HepG2 (cell line): ENCODE data around the gene SURF6. TPM values are rescaled to one million over a fixed set of nuclear protein-coding genes. Genes with fewer than 3 reads are reported as not detected.

Experiments used
- ATAC-seq: fragments of 200-7000 bp; cut with Tn5 transposase; 3 replicates; pipeline ENCODE4 v1.9.1; 2020; ENCODE audit warnings: mild to moderate bottlenecking, moderate library complexity
- BruUV-seq: library from RNA; stranded (reverse); fragments of 400-500 nt; replicated peaks from 2 replicates; lab custom pipeline; 2021; lab: Mats Ljungman, UMichigan
- CTCF ChIA-PET: fragments of 300-600 bp; formaldehyde crosslinking; extraction: SDS; loops from one replicate; lab custom pipeline; 2021; ENCODE audit warnings: low total read pairs, inconsistent platforms, low intra/inter-chr PET ratio; lab: Yijun Ruan, JAX
- POLR2A ChIA-PET: fragments of 350-600 bp; sonication (Branson Sonifier 250); formaldehyde crosslinking; loops from one replicate; lab custom pipeline; 2020; ENCODE audit warnings: antibody characterized with exemption, inconsistent platforms; lab: Yijun Ruan, JAX
- DNase-seq: peaks from one replicate; pipeline ENCODE4 v3.0.0-alpha.2; 2015; ENCODE audit warnings: low spot score
- FAIRE-seq: peaks from 3 replicates; lab custom pipeline; 2011; peaks lifted over from hg19 to GRCh38; lab: Jason Lieb, UNC
- H2AFZ ChIP-seq: one replicate; pipeline ENCODE4 v1.6.1; 2011; ENCODE audit warnings: low read length, inconsistent platforms
- H3K27ac ChIP-seq: fragments of 300-600 bp; 3 replicates; pipeline ENCODE4 v1.8.0; 2011; ENCODE audit warnings: mixed run types, mild to moderate bottlenecking, mixed read lengths, low read length, inconsistent platforms; ENCODE audit not compliant: insufficient read depth; ENCODE audit errors: extremely low read length
- H3K27me3 ChIP-seq, 2 experiments: fragments of 200-600 bp in 1 of 2; 2 replicates in 1 of 2; 3 replicates in 1 of 2; pipeline versions ENCODE4 v1.6.0 to v1.8.0; 2011; ENCODE audit warnings: low read length in 2 of 2, mild to moderate bottlenecking in 2 of 2, moderate library complexity in 2 of 2, inconsistent platforms in 1 of 2; ENCODE audit not compliant: insufficient read depth in 2 of 2, control insufficient read depth in 1 of 2
- H3K36me3 ChIP-seq, 2 experiments: fragments of 200-600 bp in 1 of 2; replicated peaks in 1 of 2; 2 replicates in 1 of 2; 3 replicates in 1 of 2; pipeline versions ENCODE4 v1.5.1 to v1.8.0; 2011; ENCODE audit warnings: low read length in 2 of 2, inconsistent platforms in 1 of 2; ENCODE audit not compliant: insufficient read depth in 2 of 2, control insufficient read depth in 1 of 2
- H3K4me1 ChIP-seq: 2 replicates; pipeline ENCODE4 v1.5.1; 2012; ENCODE audit warnings: low read length, inconsistent platforms; ENCODE audit not compliant: insufficient read depth
- H3K4me2 ChIP-seq: 2 replicates; pipeline ENCODE4 v1.6.0; 2011; ENCODE audit warnings: low read depth, low read length, inconsistent platforms
- H3K4me3 ChIP-seq, 3 experiments: fragments of 200-600 bp in 1 of 3; sonication (generic), shearing (Covaris generic) in 1 of 3; replicated peaks in 1 of 3; 2 replicates each; pipeline ENCODE4 v1.5.1; 2011 to 2016; ENCODE audit warnings: low read length in 3 of 3, inconsistent platforms in 2 of 3, low read depth in 2 of 3, mild to moderate bottlenecking in 2 of 3, control low read depth in 1 of 3, mixed read lengths in 1 of 3; ENCODE audit not compliant: insufficient read depth in 1 of 3
- H3K79me2 ChIP-seq: one replicate; pipeline ENCODE4 v1.6.1; 2011; ENCODE audit warnings: low read length, inconsistent platforms; ENCODE audit not compliant: insufficient read depth
- H3K9ac ChIP-seq: 2 replicates; pipeline ENCODE4 v1.6.0; 2011; ENCODE audit warnings: mild to moderate bottlenecking, low read depth, low read length, inconsistent platforms; ENCODE audit not compliant: insufficient read depth
- H3K9me3 ChIP-seq: 2 replicates; pipeline ENCODE4 v1.5.1; 2012; ENCODE audit warnings: mild to moderate bottlenecking, low read length
- H4K20me1 ChIP-seq: 2 replicates; pipeline ENCODE4 v1.6.0; 2011; ENCODE audit warnings: inconsistent platforms, mild to moderate bottlenecking, low read length, moderate library complexity; ENCODE audit not compliant: insufficient read depth
- ARHGAP35 ChIP-seq: sonication (generic); formaldehyde crosslinking; IDR thresholded peaks from 2 replicates; pipeline ENCODE4 v1.9.0; 2022; ENCODE audit warnings: mild to moderate bottlenecking, inconsistent platforms, moderate library complexity, missing genetic modification reagents, borderline replicate concordance
- HHEX ChIP-seq: IDR thresholded peaks from 2 replicates; pipeline ENCODE4 v1.6.1; 2016; ENCODE audit warnings: control low read depth
- HNRNPL ChIP-seq: fragments of 200-400 bp; formaldehyde crosslinking; IDR thresholded peaks from 2 replicates; pipeline ENCODE4 v1.6.1; 2017; ENCODE audit warnings: mild to moderate bottlenecking, low read depth, low read length
- MED13 ChIP-seq: sonication (generic); formaldehyde crosslinking; IDR thresholded peaks from 2 replicates; pipeline ENCODE4 v1.5.0; 2020; ENCODE audit warnings: missing genetic modification reagents
- MTF1 ChIP-seq: sonication (generic); formaldehyde crosslinking; IDR thresholded peaks from 2 replicates; pipeline ENCODE4 v1.5.0; 2020; ENCODE audit warnings: missing genetic modification reagents
- NRL ChIP-seq: sonication (generic); formaldehyde crosslinking; IDR thresholded peaks from 2 replicates; pipeline ENCODE4 v1.5.0; 2020; ENCODE audit warnings: missing genetic modification reagents, mild to moderate bottlenecking, moderate library complexity, borderline replicate concordance
- PHB2 ChIP-seq: fragments of 450-650 bp; IDR thresholded peaks from 2 replicates; pipeline ENCODE4 v1.6.1; 2018; ENCODE audit not compliant: partially characterized antibody
- POLR2AphosphoS5 ChIP-seq: IDR thresholded peaks from 2 replicates; pipeline ENCODE4 v1.6.1; 2012; ENCODE audit warnings: low read depth, low read length
- RBFOX2 ChIP-seq: fragments of 200-400 bp; formaldehyde crosslinking; IDR thresholded peaks from 2 replicates; pipeline ENCODE4 v1.6.1; 2017; ENCODE audit warnings: low read depth, mild to moderate bottlenecking, low read length
- RFX3 ChIP-seq: IDR thresholded peaks from 2 replicates; pipeline ENCODE4 v1.6.1; 2016; ENCODE audit warnings: missing biosample characterization, missing genetic modification reagents
- TOPORS ChIP-seq: sonication (generic); formaldehyde crosslinking; IDR thresholded peaks from 2 replicates; pipeline ENCODE4 v1.8.0; 2023; ENCODE audit warnings: mild to moderate bottlenecking, missing genetic modification reagents
- ZIK1 ChIP-seq: sonication (generic); formaldehyde crosslinking; IDR thresholded peaks from 2 replicates; pipeline ENCODE4 v1.5.0; 2020; ENCODE audit warnings: mild to moderate bottlenecking, low read depth, missing genetic modification reagents, borderline replicate concordance
- ZNF124 ChIP-seq: sonication (generic); formaldehyde crosslinking; IDR thresholded peaks from 2 replicates; pipeline ENCODE4 v1.4.0; 2020; ENCODE audit warnings: missing genetic modification reagents
- ZNF251 ChIP-seq: sonication (generic); formaldehyde crosslinking; IDR thresholded peaks from 2 replicates; pipeline ENCODE4 v1.9.0; 2021; ENCODE audit warnings: mild to moderate bottlenecking, missing genetic modification reagents
- ZNF773 ChIP-seq: sonication (generic); formaldehyde crosslinking; IDR thresholded peaks from 2 replicates; pipeline ENCODE4 v1.4.0; 2020; ENCODE audit warnings: missing genetic modification reagents, borderline replicate concordance
- ZSCAN20 ChIP-seq: sonication (generic); formaldehyde crosslinking; IDR thresholded peaks from 2 replicates; pipeline ENCODE4 v1.4.0; 2020; ENCODE audit warnings: missing genetic modification reagents, mild to moderate bottlenecking, borderline replicate concordance
- WGBS: methylation state at CpG from one replicate; pipeline ENCODE4 v1.1.6; 2017; ENCODE audit warnings: low lambda C conversion rate; 5-methylcytosine and 5-hydroxymethylcytosine counted together
- in situ Hi-C: cut with HindIII; loops from 2 replicates; pipeline ENCODE4 v1.10.0; 2017; ENCODE audit warnings: low pct_unique_long_range_greater_than_20kb; ENCODE audit not compliant: extremely low pct_ligation_motif_present
- intact Hi-C: fragments of 100-400 bp; cut with micrococcal nuclease; formaldehyde crosslinking; loops from one replicate; pipeline ENCODE4 v1.10.0; 2022; ENCODE audit not compliant: unreplicated experiment
- polyA plus RNA-seq, 8 experiments: library from polyadenylated mRNA; depleted of rRNA in 3 of 8; stranded (reverse) in 7 of 8; unstranded in 1 of 8; fragments of >200 nt; fragmentation: Illumina TruSeq in 4 of 8; extraction: Trizol in 4 of 8; gene quantifications; 2 replicates each; pipeline versions ENCODE4 v1.2.1 to v1.2.3, GENCODE V29; 2011 to 2016; ENCODE audit warnings: low read depth in 4 of 8, missing spikeins in 1 of 8, mixed read lengths in 1 of 8; ENCODE audit not compliant: insufficient read depth in 1 of 8
- total RNA-seq, 5 experiments: library from RNA; depleted of rRNA; stranded (reverse); fragments of >200 nt; fragmentation: Illumina TruSeq; extraction: Trizol; gene quantifications; 2 replicates each; pipeline ENCODE4 v1.2.3, GENCODE V29; 2016; ENCODE audit warnings: low read depth in 1 of 5
- TF ChIP-seq, protein P1 (sequence below): fragments of 450-650 bp; IDR thresholded peaks from 2 replicates; pipeline ENCODE4 v1.6.1; 2017; ENCODE audit warnings: mild to moderate bottlenecking

The SURF6 gene
- total and polyA plus RNA-seq, 2 of the 13 experiments (the other 11 are each of a cell fraction or from before 2014, with no cell fraction given), result 5.9 to 14.7 TPM

DNA sequence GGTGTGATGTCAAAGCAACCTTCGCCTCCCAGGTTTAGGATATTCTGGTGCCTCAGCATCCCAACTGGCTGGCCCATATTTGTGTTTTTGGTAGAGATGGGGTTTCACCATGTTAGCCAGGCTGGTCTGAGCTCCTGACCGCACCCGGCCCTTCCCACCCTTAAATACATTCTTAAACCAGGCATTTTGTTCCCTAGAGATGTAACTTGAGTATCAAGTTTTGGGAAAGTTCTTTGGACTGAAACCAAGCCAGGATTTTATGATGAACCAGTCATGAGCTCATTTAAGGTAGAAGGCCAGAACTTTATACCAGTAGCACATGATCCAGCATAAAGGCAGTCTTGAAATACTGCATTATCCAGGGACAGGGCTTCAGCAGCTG, 15.5 kb upstream of the SURF6 start:
- no peaks in the 10 kb centered on the region; a peak in 1 of 5 replicates for H3K27me3 ChIP-seq
- no peaks in the 10 kb centered on the region for H3K9me3 ChIP-seq
- H3K36me3 ChIP-seq, result peaks cover 18 to 43% of the 10 kb centered on the region in 2 experiments
- peaks cover 19% of the 10 kb centered on the region for H4K20me1 ChIP-seq
- H3K4me2 ChIP-seq, result no peak overlapping the region
- CTCF ChIA-PET, result no interaction called here
- 0 out of 2 replicates have a peak, but pooled peaks have one; percentile 7 for TF ChIP-seq HNRNPL
- peak; percentile 11; the same call in 1 of the 2 replicates for TF ChIP-seq POLR2AphosphoS5
- TF ChIP-seq PHB2, result no peak
- TF ChIP-seq ARHGAP35 (CRISPR knock-in tag), result no peak
- 0 out of 2 replicates have a peak, but pooled peaks have one; percentile 25 for TF ChIP-seq MED13
- TF ChIP-seq ZNF773 (CRISPR knock-in tag), result no peak
- ATAC-seq (no peak), DNase-seq (no peak), FAIRE-seq (no peak)
- no peak overlapping the region for H3K9ac ChIP-seq
- in situ Hi-C loops (no loop called here), intact Hi-C loops (no loop called here)
- 100% methylated on average over 3 of the region's 3 CpGs for WGBS
- H2AFZ ChIP-seq, result no peak overlapping the region
- H3K79me2 ChIP-seq, result peaks cover 38% of the 10 kb centered on the region
- no TSS peak for BruUV-seq
- peaks cover 40% of the 10 kb centered on the region for H3K4me1 ChIP-seq
- no peak overlapping the region for H3K4me3 ChIP-seq
- H3K27ac ChIP-seq, result no peak overlapping the region
- POLR2A ChIA-PET, result interaction anchor here (1.6 kb wide), 1 partner anchor 321 kb away, joined by 6 read pairs; the partner anchor contains the start of gene GTF3C5

DNA sequence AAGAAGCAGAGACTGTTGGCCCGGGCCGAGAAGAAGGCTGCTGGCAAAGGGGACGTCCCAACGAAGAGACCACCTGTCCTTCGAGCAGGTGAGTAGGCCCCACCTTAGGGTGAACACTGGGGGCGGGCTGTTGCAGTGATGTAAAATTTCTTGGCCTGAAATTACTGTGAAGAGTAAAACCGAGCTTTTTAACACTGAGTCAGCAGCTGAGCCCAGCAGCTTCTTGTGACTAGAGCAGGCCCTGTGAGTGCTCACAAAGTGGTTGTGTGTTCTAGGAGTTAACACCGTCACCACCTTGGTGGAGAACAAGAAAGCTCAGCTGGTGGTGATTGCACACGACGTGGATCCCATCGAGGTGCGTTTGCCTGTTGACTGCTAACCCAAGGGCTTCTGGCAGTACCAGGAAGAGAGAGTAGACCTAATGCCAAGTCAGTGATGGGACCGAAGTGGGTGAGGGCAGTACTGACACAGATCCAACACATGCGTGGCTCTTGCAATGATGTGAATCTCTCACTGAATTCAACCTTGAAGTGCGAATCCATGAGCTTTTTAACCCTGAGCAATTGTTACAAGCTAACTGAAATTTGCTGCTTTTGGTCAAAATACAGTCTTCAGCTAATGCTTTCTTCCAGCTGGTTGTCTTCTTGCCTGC, 14.1 kb upstream of the SURF6 start:
- H3K4me3 ChIP-seq, result peak overlapping the region in 1 of 3 experiments; percentile 100; a peak in 1 of 6 replicates
- CTCF ChIA-PET, result no interaction called here
- no peaks in the 10 kb centered on the region for H3K9me3 ChIP-seq
- DNase-seq (no peak), FAIRE-seq (no peak), ATAC-seq (no peak)
- H2AFZ ChIP-seq, result no peak overlapping the region
- POLR2A ChIA-PET, result interaction anchor here (1.5 to 2.6 kb wide), 3 partner anchors 25 to 319 kb away, joined by 5 to 22 read pairs (median 6); partner anchors contain the start of genes CACFD1 and GTF3C5
- H3K79me2 ChIP-seq, result peaks cover 38% of the 10 kb centered on the region
- peaks cover 19% of the 10 kb centered on the region for H4K20me1 ChIP-seq
- no peaks in the 10 kb centered on the region; a peak in 1 of 5 replicates for H3K27me3 ChIP-seq
- intact Hi-C loops (no loop called here), in situ Hi-C loops (no loop called here)
- H3K27ac ChIP-seq, result no peak overlapping the region
- H3K4me2 ChIP-seq, result peak overlapping the region; percentile 94
- BruUV-seq, result no TSS peak
- H3K9ac ChIP-seq, result 0 out of 2 replicates have a peak overlapping the region, but pooled peaks have one; percentile 99
- WGBS, result 95% methylated on average over 13 of the region's 15 CpGs
- H3K4me1 ChIP-seq, result peaks cover 44% of the 10 kb centered on the region
- H3K36me3 ChIP-seq, result peaks cover 20 to 49% of the 10 kb centered on the region in 2 experiments
- TF ChIP-seq RFX3 (CRISPR knock-in tag) (no peak), ZNF251 (CRISPR knock-in tag) (no peak), HHEX (CRISPR knock-in tag) (no peak), MTF1 (no peak), ZIK1 (CRISPR knock-in tag) (no peak), TOPORS (CRISPR knock-in tag) (no peak), RBFOX2 (peak; percentile 57), NRL (CRISPR knock-in tag) (0 out of 2 replicates have a peak, but pooled peaks have one; percentile 48), ZSCAN20 (CRISPR knock-in tag) (no peak), ZNF124 (CRISPR knock-in tag) (no peak)
- TF ChIP-seq, protein P1, sequence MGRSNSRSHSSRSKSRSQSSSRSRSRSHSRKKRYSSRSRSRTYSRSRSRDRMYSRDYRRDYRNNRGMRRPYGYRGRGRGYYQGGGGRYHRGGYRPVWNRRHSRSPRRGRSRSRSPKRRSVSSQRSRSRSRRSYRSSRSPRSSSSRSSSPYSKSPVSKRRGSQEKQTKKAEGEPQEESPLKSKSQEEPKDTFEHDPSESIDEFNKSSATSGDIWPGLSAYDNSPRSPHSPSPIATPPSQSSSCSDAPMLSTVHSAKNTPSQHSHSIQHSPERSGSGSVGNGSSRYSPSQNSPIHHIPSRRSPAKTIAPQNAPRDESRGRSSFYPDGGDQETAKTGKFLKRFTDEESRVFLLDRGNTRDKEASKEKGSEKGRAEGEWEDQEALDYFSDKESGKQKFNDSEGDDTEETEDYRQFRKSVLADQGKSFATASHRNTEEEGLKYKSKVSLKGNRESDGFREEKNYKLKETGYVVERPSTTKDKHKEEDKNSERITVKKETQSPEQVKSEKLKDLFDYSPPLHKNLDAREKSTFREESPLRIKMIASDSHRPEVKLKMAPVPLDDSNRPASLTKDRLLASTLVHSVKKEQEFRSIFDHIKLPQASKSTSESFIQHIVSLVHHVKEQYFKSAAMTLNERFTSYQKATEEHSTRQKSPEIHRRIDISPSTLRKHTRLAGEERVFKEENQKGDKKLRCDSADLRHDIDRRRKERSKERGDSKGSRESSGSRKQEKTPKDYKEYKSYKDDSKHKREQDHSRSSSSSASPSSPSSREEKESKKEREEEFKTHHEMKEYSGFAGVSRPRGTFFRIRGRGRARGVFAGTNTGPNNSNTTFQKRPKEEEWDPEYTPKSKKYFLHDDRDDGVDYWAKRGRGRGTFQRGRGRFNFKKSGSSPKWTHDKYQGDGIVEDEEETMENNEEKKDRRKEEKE, result no peak
